GM12878 (cell line): ENCODE measurements around the gene PSMC3. TPM values are rescaled to one million over a fixed set of nuclear protein-coding genes. Genes with fewer than 3 reads are reported as not detected.

Experiments used
- ATAC-seq: fragments of 200-7000 bp; cut with Tn5 transposase; 3 replicates; pipeline ENCODE4 v1.9.1; 2020; ENCODE audit warnings: mild to moderate bottlenecking, moderate library complexity
- BruUV-seq: library from RNA; stranded (reverse); fragments of 400-500 nt; replicated peaks from 2 replicates; lab custom pipeline; 2021; lab: Mats Ljungman, UMichigan
- CTCF ChIA-PET: fragments of 300-600 bp; sonication (Branson Sonifier 250); formaldehyde crosslinking; extraction: SDS; loops from one replicate; lab custom pipeline; 2021; ENCODE audit warnings: inconsistent platforms; lab: Yijun Ruan, JAX
- POLR2A ChIA-PET: fragments of 350-600 bp; formaldehyde crosslinking; extraction: SDS; loops from one replicate; lab custom pipeline; 2021; ENCODE audit warnings: inconsistent platforms; lab: Charles Lee
- RAD21 ChIA-PET: fragments of 300-600 bp; sonication (Branson Sonifier 250); formaldehyde crosslinking; loops from one replicate; lab custom pipeline; 2023; ENCODE audit warnings: antibody characterized with exemption; ENCODE audit not compliant: unreplicated experiment; lab: Charles Lee
- SMC1A ChIA-PET: fragments of 300-600 bp; sonication (Branson Sonifier 250); formaldehyde crosslinking; loops from one replicate; lab custom pipeline; 2023; ENCODE audit not compliant: unreplicated experiment, uncharacterized antibody; lab: Charles Lee
- DNase-seq: peaks from one replicate; pipeline ENCODE4 v3.0.0-alpha.2; 2011; ENCODE audit warnings: low read depth, low spot score
- FAIRE-seq: peaks from 3 replicates; lab custom pipeline; 2011; peaks lifted over from hg19 to GRCh38; lab: Jason Lieb, UNC
- H2AFZ ChIP-seq: 2 replicates; pipeline ENCODE4 v1.6.0; 2011; ENCODE audit warnings: low read depth, low read length, control low read depth; ENCODE audit not compliant: control insufficient read depth
- H3K27ac ChIP-seq: 2 replicates; pipeline ENCODE4 v1.5.1; 2011; ENCODE audit warnings: control low read depth; ENCODE audit not compliant: control insufficient read depth, insufficient read depth
- H3K27me3 ChIP-seq, 2 experiments: replicated peaks in 1 of 2; 2 replicates each; pipeline versions ENCODE4 v1.6.0 to v1.6.1; 2011; ENCODE audit warnings: low read length in 1 of 2; ENCODE audit not compliant: control insufficient read depth in 2 of 2, insufficient read depth in 2 of 2
- H3K36me3 ChIP-seq, 2 experiments: 2 replicates each; pipeline ENCODE4 v1.5.1; 2011; ENCODE audit warnings: low read length in 1 of 2; ENCODE audit not compliant: control insufficient read depth in 2 of 2, insufficient read depth in 2 of 2
- H3K4me1 ChIP-seq: 2 replicates; pipeline ENCODE4 v1.6.1; 2011; ENCODE audit warnings: mild to moderate bottlenecking, low read length, moderate library complexity, mixed read lengths; ENCODE audit not compliant: control insufficient read depth, insufficient read depth
- H3K4me2 ChIP-seq: 2 replicates; pipeline ENCODE4 v1.6.0; 2011; ENCODE audit warnings: control low read depth; ENCODE audit not compliant: control insufficient read depth, insufficient read depth
- H3K4me3 ChIP-seq: fragments of 200-600 bp; sonication (generic); 2 replicates; pipeline ENCODE4 v1.5.1; 2016
- H3K79me2 ChIP-seq: 2 replicates; pipeline ENCODE4 v1.6.0; 2011; ENCODE audit warnings: low read length; ENCODE audit not compliant: control insufficient read depth, insufficient read depth
- H3K9ac ChIP-seq: 2 replicates; pipeline ENCODE4 v1.8.0; 2011; ENCODE audit warnings: low read length, control low read depth, mixed read lengths; ENCODE audit not compliant: control insufficient read depth, insufficient read depth
- H3K9me3 ChIP-seq: replicated peaks from 3 replicates; pipeline ENCODE4 v1.5.1; 2011; ENCODE audit warnings: mild to moderate bottlenecking, low read length; ENCODE audit not compliant: control insufficient read depth, insufficient read depth
- H4K20me1 ChIP-seq: 2 replicates; pipeline ENCODE4 v1.6.0; 2011; ENCODE audit not compliant: control insufficient read depth, insufficient read depth
- HDAC6 ChIP-seq: fragments of 200-600 bp; sonication (generic); IDR thresholded peaks from one replicate; pipeline ENCODE4 v1.8.0; 2017; ENCODE audit warnings: antibody characterized with exemption; ENCODE audit not compliant: unreplicated experiment
- IKZF2 ChIP-seq, 2 experiments: fragments of 450-650 bp; IDR thresholded peaks; 2 replicates each; pipeline ENCODE4 v1.6.1; 2017; ENCODE audit warnings: mild to moderate bottlenecking in 2 of 2, moderate library complexity in 2 of 2
- JUND ChIP-seq: IDR thresholded peaks from 2 replicates; pipeline ENCODE4 v1.6.1; 2012; ENCODE audit warnings: low read depth, mild to moderate bottlenecking, low read length, improper control_type of control experiment, moderate library complexity
- NFXL1 ChIP-seq: fragments of 450-650 bp; IDR thresholded peaks from 2 replicates; pipeline ENCODE4 v1.6.1; 2017; ENCODE audit warnings: antibody characterized with exemption, mild to moderate bottlenecking, borderline replicate concordance
- NR2C2 ChIP-seq: IDR thresholded peaks from 2 replicates; pipeline ENCODE4 v1.6.1; 2011; ENCODE audit warnings: borderline replicate concordance, low read depth; ENCODE audit not compliant: control insufficient read depth, insufficient read length
- POLR2AphosphoS2 ChIP-seq: IDR thresholded peaks from 2 replicates; pipeline ENCODE4 v1.6.1; 2011; ENCODE audit warnings: low read depth, mild to moderate bottlenecking, low read length, improper control_type of control experiment, moderate library complexity
- POLR2AphosphoS5 ChIP-seq: IDR thresholded peaks from 2 replicates; pipeline ENCODE4 v1.6.1; 2011; ENCODE audit warnings: mild to moderate bottlenecking, low read length, inconsistent platforms
- RBBP5 ChIP-seq: fragments of 200-600 bp; sonication (generic); conservative IDR thresholded peaks from 2 replicates; pipeline ENCODE4 v1.6.1; 2016
- RCOR1 ChIP-seq: conservative IDR thresholded peaks from 2 replicates; pipeline ENCODE4 v1.6.1; 2012; ENCODE audit warnings: low read depth, low read length, improper control_type of control experiment
- SMAD5 ChIP-seq: IDR thresholded peaks from 2 replicates; pipeline ENCODE4 v1.6.1; 2016; ENCODE audit warnings: antibody characterized with exemption, low read depth
- SRF ChIP-seq, 2 experiments: IDR thresholded peaks; 2 replicates each; pipeline ENCODE4 v1.6.1; 2011; ENCODE audit warnings: low read depth in 2 of 2, low read length in 2 of 2, mild to moderate bottlenecking in 1 of 2, moderate library complexity in 1 of 2
- STAT3 ChIP-seq: IDR thresholded peaks from 2 replicates; pipeline ENCODE4 v1.6.1; 2011; ENCODE audit warnings: low read depth, low read length, improper control_type of control experiment
- ZNF622 ChIP-seq: fragments of 450-650 bp; IDR thresholded peaks from 2 replicates; pipeline ENCODE4 v1.6.1; 2017; ENCODE audit warnings: mild to moderate bottlenecking, inconsistent platforms
- ZSCAN29 ChIP-seq: fragments of 450-650 bp; IDR thresholded peaks from 2 replicates; pipeline ENCODE4 v1.6.1; 2017; ENCODE audit warnings: mild to moderate bottlenecking, moderate library complexity
- WGBS: methylation state at CpG from one replicate; pipeline ENCODE4 v1.1.6; 2016; ENCODE audit warnings: low lambda C conversion rate; ENCODE audit not compliant: insufficient replicate concordance, insufficient coverage; ENCODE audit errors: missing lambda C conversion rate; 5-methylcytosine and 5-hydroxymethylcytosine counted together
- in situ Hi-C: fragments of 300-500 bp; cut with MboI; formaldehyde crosslinking; loops from 9 replicates; pipeline ENCODE4 v1.14.3; 2018; ENCODE audit warnings: mixed read lengths
- intact Hi-C: fragments of 100-400 bp; cut with micrococcal nuclease; formaldehyde crosslinking; loops from one replicate; pipeline ENCODE4 v1.14.2; 2022; ENCODE audit not compliant: unreplicated experiment
- polyA plus RNA-seq, 11 experiments: library from polyadenylated mRNA; depleted of rRNA in 4 of 11; unstranded in 6 of 11; stranded (reverse) in 5 of 11; fragments of >200 nt; fragmentation: Nextera tagmentation in 4 of 11; fragmentation: Illumina TruSeq in 1 of 11; extraction: Ambion mirVana in 4 of 11; extraction: Trizol in 1 of 11; gene quantifications; 1 replicate in 1 of 11; 2 replicates in 10 of 11; pipeline versions ENCODE4 v1.2.1 to v1.2.3, GENCODE V29; 2011 to 2016; ENCODE audit warnings: inconsistent platforms in 2 of 11, missing spikeins in 2 of 11, low read depth in 1 of 11
- total RNA-seq, 4 experiments: library from RNA; depleted of rRNA in 3 of 4; stranded (reverse); fragments of >200 nt in 3 of 4; fragmentation: Illumina TruSeq in 1 of 4; extraction: Trizol in 1 of 4; gene quantifications; 2 replicates each; pipeline versions ENCODE4 v1.2.1 to v1.2.3, GENCODE V29; 2013 to 2021
- TF ChIP-seq, protein P1 (sequence below): fragments of 450-650 bp; IDR thresholded peaks from 2 replicates; pipeline ENCODE4 v1.6.1; 2016; ENCODE audit warnings: mild to moderate bottlenecking
- TF ChIP-seq, protein P2 (sequence below): fragments of 450-650 bp; IDR thresholded peaks from 2 replicates; pipeline ENCODE4 v1.6.1; 2016; ENCODE audit warnings: mild to moderate bottlenecking

The PSMC3 gene
- total and polyA plus RNA-seq, 10 of the 15 experiments (the other 5 are each of a cell fraction or from before 2014, with no cell fraction given): 39.5 to 289 (median 155) TPM

DNA sequence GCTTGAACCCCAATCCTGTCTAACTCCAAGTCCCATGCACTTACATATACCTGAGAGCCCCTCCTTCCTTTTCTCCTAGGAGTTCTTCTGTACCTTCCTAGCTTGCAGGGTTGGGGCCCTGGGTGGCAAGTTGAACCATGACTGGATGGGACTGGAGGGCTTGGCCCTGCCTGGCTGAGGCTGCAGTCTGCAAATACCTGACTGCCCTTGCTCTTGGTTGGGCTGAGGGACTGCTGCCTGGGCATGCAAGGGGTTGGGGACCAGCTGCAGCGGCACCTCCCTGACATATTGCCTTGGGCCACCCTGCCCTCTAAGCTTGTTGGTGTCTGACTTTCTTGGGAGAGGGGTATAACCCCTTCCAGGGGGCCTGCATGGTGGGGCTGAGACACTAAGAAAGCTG is 27.7 kb downstream of the PSMC3 start:
- in situ Hi-C loops: no loop called here
- intact Hi-C loops: no loop called here
- no peaks in the 10 kb centered on the region for H4K20me1 ChIP-seq
- WGBS: 100% methylated on average over 1 of the region's 1 CpG
- no peaks in the 10 kb centered on the region for H3K27me3 ChIP-seq
- no peaks in the 10 kb centered on the region for H3K9me3 ChIP-seq
- POLR2A ChIA-PET: interaction anchor here (2.1 to 6.8 kb wide), 4 partner anchors 9 to 183 kb away, joined by 17 to 57 read pairs (median 32); partner anchors contain the start of genes DDB2 and SPI1
- no peak overlapping the region for H3K9ac ChIP-seq
- RAD21 ChIA-PET: interaction anchor here (1.0 to 3.3 kb wide), 4 partner anchors 7 to 25 kb away, joined by 5 to 31 read pairs (median 21); partner anchors contain the start of gene SPI1
- H2AFZ ChIP-seq: no peak overlapping the region
- no TSS peak for BruUV-seq
- no peak overlapping the region for H3K4me2 ChIP-seq
- no peaks in the 10 kb centered on the region for H3K36me3 ChIP-seq
- no peak overlapping the region for H3K4me3 ChIP-seq
- DNase-seq (no peak), FAIRE-seq (no peak), ATAC-seq (no peak)
- CTCF ChIA-PET: interaction anchor here (0.5 to 8.1 kb wide), 5 partner anchors 11 to 224 kb away, joined by 3 to 73 read pairs (median 5); no protein-coding TSS in a partner anchor
- H3K4me1 ChIP-seq: peaks cover 46% of the 10 kb centered on the region
- SMC1A ChIA-PET: interaction anchor here (0.8 to 3.1 kb wide), 5 partner anchors 9 to 126 kb away, joined by 3 to 15 read pairs (median 5); no protein-coding TSS in a partner anchor
- no peaks in the 10 kb centered on the region; the same call in 1 of the 2 replicates for H3K79me2 ChIP-seq
- no peak overlapping the region for H3K27ac ChIP-seq
- TF ChIP-seq ZNF622: no peak
- no peak for TF ChIP-seq IKZF2 (IDR thresholded peaks at IDR 0.05)
- no peak for TF ChIP-seq RBBP5
- TF ChIP-seq NR2C2: no peak
- TF ChIP-seq ZSCAN29: no peak
- no peak for TF ChIP-seq JUND
- no peak for TF ChIP-seq POLR2AphosphoS5
- no peak for TF ChIP-seq POLR2AphosphoS2
- TF ChIP-seq RCOR1: no peak
- no peak for TF ChIP-seq NFXL1
- TF ChIP-seq, protein P1, sequence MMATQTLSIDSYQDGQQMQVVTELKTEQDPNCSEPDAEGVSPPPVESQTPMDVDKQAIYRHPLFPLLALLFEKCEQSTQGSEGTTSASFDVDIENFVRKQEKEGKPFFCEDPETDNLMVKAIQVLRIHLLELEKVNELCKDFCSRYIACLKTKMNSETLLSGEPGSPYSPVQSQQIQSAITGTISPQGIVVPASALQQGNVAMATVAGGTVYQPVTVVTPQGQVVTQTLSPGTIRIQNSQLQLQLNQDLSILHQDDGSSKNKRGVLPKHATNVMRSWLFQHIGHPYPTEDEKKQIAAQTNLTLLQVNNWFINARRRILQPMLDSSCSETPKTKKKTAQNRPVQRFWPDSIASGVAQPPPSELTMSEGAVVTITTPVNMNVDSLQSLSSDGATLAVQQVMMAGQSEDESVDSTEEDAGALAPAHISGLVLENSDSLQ: no peak
- no peak for TF ChIP-seq SRF (IDR thresholded peaks at IDR 0.05; ENCODE audit: low read depth in 2 of 2, low read length in 2 of 2)
- no peak for TF ChIP-seq SMAD5
- TF ChIP-seq, protein P2, sequence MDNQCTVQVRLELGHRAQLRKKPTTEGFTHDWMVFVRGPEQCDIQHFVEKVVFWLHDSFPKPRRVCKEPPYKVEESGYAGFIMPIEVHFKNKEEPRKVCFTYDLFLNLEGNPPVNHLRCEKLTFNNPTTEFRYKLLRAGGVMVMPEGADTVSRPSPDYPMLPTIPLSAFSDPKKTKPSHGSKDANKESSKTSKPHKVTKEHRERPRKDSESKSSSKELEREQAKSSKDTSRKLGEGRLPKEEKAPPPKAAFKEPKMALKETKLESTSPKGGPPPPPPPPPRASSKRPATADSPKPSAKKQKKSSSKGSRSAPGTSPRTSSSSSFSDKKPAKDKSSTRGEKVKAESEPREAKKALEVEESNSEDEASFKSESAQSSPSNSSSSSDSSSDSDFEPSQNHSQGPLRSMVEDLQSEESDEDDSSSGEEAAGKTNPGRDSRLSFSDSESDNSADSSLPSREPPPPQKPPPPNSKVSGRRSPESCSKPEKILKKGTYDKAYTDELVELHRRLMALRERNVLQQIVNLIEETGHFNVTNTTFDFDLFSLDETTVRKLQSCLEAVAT: no peak
- no peak for TF ChIP-seq STAT3
- no peak for TF ChIP-seq HDAC6
- TF ChIP-seq, all 136 proteins: peak for 0
